Right lobe of liver (tissue), 6 donors: ENCODE data around the gene MUC5B. TPM values are rescaled to one million over a fixed set of nuclear protein-coding genes. Genes with fewer than 3 reads are reported as not detected.
A peak's percentile ranks its signal among the peaks of the same experiment; 100 is the strongest.

ENCODE experiments used
- ATAC-seq, 4 donors: fragments of 200-7000 bp; cut with Tn5 transposase; one replicate each; pipeline ENCODE4 v1.9.1; 2020; ENCODE audit warnings: mild to moderate bottlenecking in 4 of 4, moderate library complexity in 4 of 4
- DNase-seq, 3 donors: peaks; one replicate each; pipeline ENCODE4 v3.0.0-alpha.2; 2020
- H3K27ac ChIP-seq, 3 donors: fragments of 200-600 bp; one replicate each; pipeline ENCODE4 v1.8.0; 2022
- H3K27me3 ChIP-seq, 2 donors: fragments of 200-600 bp; one replicate each; pipeline ENCODE4 v1.8.0; 2022
- H3K36me3 ChIP-seq, 4 donors: fragments of 200-600 bp; sonication (generic) in 1 of 4; one replicate each; pipeline versions ENCODE4 v1.5.1 to v1.8.0; 2017 to 2022; ENCODE audit warnings: control low read depth in 1 of 4
- H3K4me1 ChIP-seq, 4 donors: fragments of 200-600 bp; sonication (generic) in 1 of 4; one replicate each; pipeline versions ENCODE4 v1.5.1 to v1.8.0; 2017 to 2022; ENCODE audit warnings: control low read depth in 1 of 4
- H3K4me3 ChIP-seq, 3 donors: fragments of 200-600 bp; one replicate each; pipeline ENCODE4 v1.8.0; 2022
- H3K9me3 ChIP-seq, 4 donors: fragments of 200-600 bp; sonication (generic) in 1 of 4; one replicate each; pipeline versions ENCODE4 v1.5.1 to v1.8.0; 2017 to 2022; ENCODE audit warnings: control low read depth in 1 of 4
- CTCF ChIP-seq, 4 donors: fragments of 200-600 bp in 3 of 4; fragments of 450-650 bp in 1 of 4; IDR thresholded peaks; one replicate each; pipeline versions ENCODE4 v1.5.1 to v1.8.0; 2016 to 2022; ENCODE audit warnings: antibody characterized with exemption in 4 of 4, mild to moderate bottlenecking in 2 of 4
- POLR2A ChIP-seq: fragments of 450-650 bp; IDR thresholded peaks from one replicate; pipeline ENCODE4 v1.6.1; 2017; ENCODE audit warnings: antibody characterized with exemption, mild to moderate bottlenecking
- WGBS: methylation state at CpG from one replicate; pipeline ENCODE4 v1.1.6; 2018; ENCODE audit warnings: low coverage, low lambda C conversion rate; ENCODE audit not compliant: insufficient coverage; ENCODE audit errors: missing lambda C conversion rate; 5-methylcytosine and 5-hydroxymethylcytosine counted together
- intact Hi-C, 2 donors: fragments of 100-400 bp; cut with DNase I; formaldehyde crosslinking; loops; one replicate each; pipeline versions ENCODE4 v1.11.2 to v1.14.1; 2022
- total RNA-seq, 6 experiments: library from RNA; depleted of rRNA in 2 of 6; stranded (reverse); fragments of >200 nt in 2 of 6; fragmentation: NEBNext Ultra II Directional in 3 of 6; extraction: Animal tissue kit (Norgen Biotek cat#: 25700) in 3 of 6; gene quantifications; one replicate each; pipeline versions ENCODE4 v1.1.0 to v1.2.4, GENCODE V29; 2016 to 2023
- donor health status: DM: no; HTN: yes; CAD: no.
- donor health status: DM: no; HTN: no; CAD: no.
- donor health status: DM: no; HTN: no; CAD: no.
- donor health status: DM: no; HTN: yes; CAD: no.
- donor health status: DM: no; HTN: yes; CAD: no.

The MUC5B gene
- total RNA-seq, 6 experiments from 2014 or later: 0.06 to 3.7 (median 0.78) TPM

- no peaks in the 10 kb centered on the region for H3K4me1 ChIP-seq
- TF ChIP-seq CTCF (IDR thresholded peaks at IDR 0.05): no peak
- no peak for TF ChIP-seq POLR2A
- 78% methylated on average over 7 of the region's 23 CpGs for WGBS
- H3K36me3 ChIP-seq: no peaks in the 10 kb centered on the region
- intact Hi-C loops: no loop called here
- peak; percentile 19 to 49 (median 44) for DNase-seq
- ATAC-seq: no peak
- H3K27ac ChIP-seq: no peak overlapping the region
- no peak overlapping the region for H3K4me3 ChIP-seq
- H3K9me3 ChIP-seq: no peaks in the 10 kb centered on the region
- no peaks in the 10 kb centered on the region for H3K27me3 ChIP-seq
Measured at GRCh38 chr11:1226986-1227550, 4.2 kb downstream of the MUC5B start.

- intact Hi-C loops: no loop called here
- no peak for TF ChIP-seq CTCF (IDR thresholded peaks at IDR 0.05)
- TF ChIP-seq POLR2A: no peak
- Histone ChIP-seq H3K27me3 (no peaks in the 10 kb centered on the region), H3K27ac (no peak overlapping the region), H3K36me3 (no peaks in the 10 kb centered on the region), H3K4me3 (no peak overlapping the region), H3K9me3 (no peaks in the 10 kb centered on the region), H3K4me1 (no peaks in the 10 kb centered on the region)
- DNase-seq: peak in 2 of 3 donors; percentile 11 to 31
- 39% methylated on average over 3 of the region's 23 CpGs for WGBS
- no peak for ATAC-seq
Measured at GRCh38 chr11:1227551-1228100, 4.8 kb downstream of the MUC5B start.

- no peaks in the 10 kb centered on the region for H3K27me3 ChIP-seq
- WGBS: 70% methylated on average over 2 of the region's 31 CpGs
- intact Hi-C loops: no loop called here
Measured at GRCh38 chr11:1228101-1228821, 5.4 kb downstream of the MUC5B start.

GRCh38 chr11:1228921-1229451 lies 6.1 kb downstream of the MUC5B start:
- H3K27ac ChIP-seq: no peak overlapping the region
- H3K4me1 ChIP-seq: no peaks in the 10 kb centered on the region
- H3K4me3 ChIP-seq: no peak overlapping the region
- intact Hi-C loops: no loop called here
- ATAC-seq (no peak), DNase-seq (peak; percentile 14 to 51 (median 39))
- no peaks in the 10 kb centered on the region for H3K36me3 ChIP-seq
- WGBS: no CpG with 5 or more reads among the region's 18 CpGs
- H3K27me3 ChIP-seq: no peaks in the 10 kb centered on the region
- TF ChIP-seq CTCF (IDR thresholded peaks at IDR 0.05) (no peak), POLR2A (no peak)
- H3K9me3 ChIP-seq: no peaks in the 10 kb centered on the region

More at GRCh38 chr11:1228101-1228821, 5.4 kb downstream of the MUC5B start:
- no peak overlapping the region for H3K4me3 ChIP-seq
- no peaks in the 10 kb centered on the region for H3K4me1 ChIP-seq
- H3K9me3 ChIP-seq: no peaks in the 10 kb centered on the region
- peak; percentile 14 to 50 (median 43) for DNase-seq
- TF ChIP-seq POLR2A: no peak
- TF ChIP-seq CTCF (IDR thresholded peaks at IDR 0.05): no peak
- no peak for ATAC-seq
- H3K36me3 ChIP-seq: no peaks in the 10 kb centered on the region
- H3K27ac ChIP-seq: no peak overlapping the region
